ENCODE measurements around the gene ERH.

The ERH gene

DNA sequence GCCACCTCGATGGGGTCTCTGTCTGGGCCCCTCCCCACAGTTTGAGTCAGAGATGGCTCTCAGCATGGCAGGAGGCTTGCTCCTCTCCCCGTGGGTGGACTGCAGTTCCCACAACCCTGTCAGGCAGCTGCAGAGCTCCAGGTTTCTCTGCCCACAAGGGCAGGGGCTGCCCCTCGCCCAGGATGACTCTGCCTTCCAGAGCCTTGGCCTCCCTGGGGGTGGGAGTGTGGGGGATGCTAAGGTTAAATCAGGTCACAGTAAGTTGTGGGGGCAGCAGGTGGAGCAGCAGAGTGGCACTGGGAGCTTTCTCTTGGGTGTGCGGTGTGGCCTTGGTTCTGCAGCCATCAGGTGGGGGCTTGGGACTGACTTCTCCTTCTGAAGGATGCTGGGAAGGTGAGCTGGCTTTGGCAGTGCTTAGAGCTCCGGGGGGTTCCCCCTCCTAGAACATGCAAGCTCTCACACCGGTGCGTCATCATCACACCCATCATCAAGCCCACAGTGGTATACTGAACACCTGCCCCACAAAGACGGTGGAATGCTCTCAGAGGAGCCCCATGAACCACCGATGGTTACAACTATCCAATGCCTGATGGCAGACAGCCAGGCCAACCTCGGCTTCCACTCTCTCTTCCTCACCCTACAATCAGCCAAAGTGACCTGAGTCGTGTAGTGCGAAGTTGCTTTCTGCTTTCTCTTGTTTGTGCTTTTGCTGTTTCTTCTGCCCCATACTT lies 39.7 kb downstream of the ERH start:
- TF ChIP-seq FOXM1 (IDR thresholded peaks at IDR 0.05; ENCODE audit: borderline replicate concordance) = no peak
- TF ChIP-seq ARNT (IDR thresholded peaks at IDR 0.05) = no peak
- no peak for TF ChIP-seq TARDBP (IDR thresholded peaks at IDR 0.05)
- no peak for TF ChIP-seq NFRKB (IDR thresholded peaks at IDR 0.05)
- no peak for TF ChIP-seq BHLHE40 (IDR thresholded peaks at IDR 0.05; ENCODE audit: borderline replicate concordance)
- TF ChIP-seq SUZ12 (IDR thresholded peaks at IDR 0.05) = no peak
- no peak for TF ChIP-seq FOXK2 (IDR thresholded peaks at IDR 0.05)
- no peak for TF ChIP-seq HDGF (IDR thresholded peaks at IDR 0.05; ENCODE audit: borderline replicate concordance)
- TF ChIP-seq L3MBTL2 (conservative IDR thresholded peaks at IDR 0.05) = no peak
- TF ChIP-seq ELF4 (IDR thresholded peaks at IDR 0.05) = no peak
- TF ChIP-seq, protein P1, sequence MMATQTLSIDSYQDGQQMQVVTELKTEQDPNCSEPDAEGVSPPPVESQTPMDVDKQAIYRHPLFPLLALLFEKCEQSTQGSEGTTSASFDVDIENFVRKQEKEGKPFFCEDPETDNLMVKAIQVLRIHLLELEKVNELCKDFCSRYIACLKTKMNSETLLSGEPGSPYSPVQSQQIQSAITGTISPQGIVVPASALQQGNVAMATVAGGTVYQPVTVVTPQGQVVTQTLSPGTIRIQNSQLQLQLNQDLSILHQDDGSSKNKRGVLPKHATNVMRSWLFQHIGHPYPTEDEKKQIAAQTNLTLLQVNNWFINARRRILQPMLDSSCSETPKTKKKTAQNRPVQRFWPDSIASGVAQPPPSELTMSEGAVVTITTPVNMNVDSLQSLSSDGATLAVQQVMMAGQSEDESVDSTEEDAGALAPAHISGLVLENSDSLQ (IDR thresholded peaks at IDR 0.05) = no peak
- no peak for TF ChIP-seq LEF1 (IDR thresholded peaks at IDR 0.05; ENCODE audit: borderline replicate concordance)
- no peak for TF ChIP-seq FOXA1 (IDR thresholded peaks at IDR 0.05)
- ChIA-PET CTCF (interaction anchor here (1.8 kb wide), 1 partner anchor 12 kb away, joined by 9 read pairs; no protein-coding TSS in a partner anchor), POLR2A (interaction anchor here (0.6 to 1.7 kb wide), 2 partner anchors 40 to 99 kb away, joined by 3 to 5 read pairs; partner anchors contain the start of genes ERH, GALNT16 and SLC39A9)
- no peak for DNase-seq (ENCODE audit: extremely low spot score)

DNA sequence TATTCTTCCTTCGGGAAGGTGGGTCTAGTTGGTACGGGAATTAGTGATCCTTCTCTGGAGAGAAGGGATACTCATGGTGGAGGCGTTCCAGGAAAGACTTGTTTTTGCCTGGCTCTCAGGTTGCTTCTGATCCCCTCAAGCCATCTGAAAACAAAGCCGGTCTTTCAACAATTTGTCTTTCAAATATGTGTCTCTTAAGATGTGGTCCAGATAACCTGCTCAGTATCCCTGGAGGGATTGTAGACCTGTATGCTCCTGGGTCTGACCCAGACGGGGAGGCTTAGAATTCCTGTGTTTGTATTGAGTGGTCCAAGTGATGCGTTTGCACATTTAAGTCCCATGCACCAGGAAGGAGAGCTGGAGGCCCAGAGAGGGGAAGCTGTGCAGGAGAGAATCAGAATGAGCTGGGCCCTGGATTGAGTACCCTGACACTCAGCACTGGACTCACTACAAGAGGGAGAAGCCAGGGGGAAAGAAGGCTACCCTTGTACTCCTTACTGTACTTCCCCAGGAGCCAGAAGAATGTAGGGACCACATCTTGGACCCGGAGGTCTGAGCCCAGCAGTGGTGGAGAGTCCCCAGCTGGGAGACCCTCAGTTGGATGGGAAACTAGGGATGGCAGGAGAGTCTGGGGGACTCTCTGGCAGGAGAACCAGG lies 40.4 kb downstream of the ERH start:
- no peak for TF ChIP-seq LEF1 (IDR thresholded peaks at IDR 0.05; ENCODE audit: borderline replicate concordance)
- TF ChIP-seq SUZ12 (IDR thresholded peaks at IDR 0.05) = no peak
- TF ChIP-seq L3MBTL2 (conservative IDR thresholded peaks at IDR 0.05) = no peak
- TF ChIP-seq, protein P1 (IDR thresholded peaks at IDR 0.05) = no peak
- no peak for TF ChIP-seq BHLHE40 (IDR thresholded peaks at IDR 0.05; ENCODE audit: borderline replicate concordance)
- no peak for TF ChIP-seq FOXA1 (IDR thresholded peaks at IDR 0.05)
- TF ChIP-seq ELF4 (IDR thresholded peaks at IDR 0.05) = no peak
- TF ChIP-seq TARDBP (IDR thresholded peaks at IDR 0.05) = no peak
- TF ChIP-seq FOXM1 (IDR thresholded peaks at IDR 0.05; ENCODE audit: borderline replicate concordance) = no peak
- TF ChIP-seq FOXK2 (IDR thresholded peaks at IDR 0.05) = no peak
- no peak for TF ChIP-seq HDGF (IDR thresholded peaks at IDR 0.05; ENCODE audit: borderline replicate concordance)
- TF ChIP-seq SP1 (IDR thresholded peaks at IDR 0.05) = no peak
- TF ChIP-seq ARNT (IDR thresholded peaks at IDR 0.05) = no peak
- TF ChIP-seq ZNF384 (IDR thresholded peaks at IDR 0.05) = no peak
- no peak for TF ChIP-seq CTBP1 (IDR thresholded peaks at IDR 0.05; ENCODE audit: borderline replicate concordance)
- TF ChIP-seq NFRKB (IDR thresholded peaks at IDR 0.05) = no peak
- CTCF ChIA-PET = interaction anchor here (1.8 kb wide), 1 partner anchor 11 kb away, joined by 9 read pairs; no protein-coding TSS in a partner anchor
- POLR2A ChIA-PET = interaction anchor here (1.7 kb wide), 1 partner anchor 98 kb away, joined by 5 read pairs; the partner anchor contains the start of gene GALNT16
- DNase-seq (ENCODE audit: extremely low spot score) = no peak

DNA sequence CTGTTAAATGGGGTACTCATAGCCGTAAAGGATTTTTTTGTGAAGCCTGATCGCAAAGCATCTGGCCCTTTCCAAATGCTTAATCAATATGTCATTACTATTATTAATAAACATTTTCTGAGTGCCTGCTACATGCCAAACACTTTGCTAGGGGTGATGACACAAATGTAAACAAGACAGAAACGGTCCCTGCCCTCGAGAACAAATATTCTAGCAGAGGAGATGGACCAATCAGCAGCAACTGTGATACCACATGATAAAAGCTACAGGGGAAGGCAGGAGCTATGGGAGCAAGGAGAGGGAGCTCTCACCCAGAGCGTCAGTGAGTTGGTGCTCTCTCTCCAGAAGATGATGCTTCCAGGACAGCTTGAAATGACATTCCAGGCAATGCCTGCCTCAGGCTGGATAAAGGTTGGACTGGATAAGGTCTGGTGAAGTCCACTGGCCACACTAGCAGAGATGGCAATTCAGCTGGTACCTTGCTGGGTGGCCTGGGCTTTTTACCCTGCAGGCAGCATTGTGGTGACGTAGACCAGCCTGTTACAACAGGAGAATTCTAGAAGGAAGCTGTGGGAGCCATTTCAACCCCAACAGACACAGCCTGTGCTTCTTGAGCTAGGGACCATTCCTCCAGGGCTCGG lies 41.1 kb downstream of the ERH start:
- POLR2A ChIA-PET = interaction anchor here (1.7 kb wide), 1 partner anchor 97 kb away, joined by 5 read pairs; the partner anchor contains the start of gene GALNT16
- CTCF ChIA-PET = interaction anchor here (1.8 kb wide), 1 partner anchor 10 kb away, joined by 9 read pairs; no protein-coding TSS in a partner anchor
- DNase-seq (ENCODE audit: extremely low spot score) = no peak
- TF ChIP-seq SUZ12 (IDR thresholded peaks at IDR 0.05) (no peak), SP1 (IDR thresholded peaks at IDR 0.05) (no peak), HDGF (IDR thresholded peaks at IDR 0.05; ENCODE audit: borderline replicate concordance) (no peak), FOXK2 (IDR thresholded peaks at IDR 0.05) (no peak), CTBP1 (IDR thresholded peaks at IDR 0.05; ENCODE audit: borderline replicate concordance) (no peak), ARNT (IDR thresholded peaks at IDR 0.05) (no peak)

DNA sequence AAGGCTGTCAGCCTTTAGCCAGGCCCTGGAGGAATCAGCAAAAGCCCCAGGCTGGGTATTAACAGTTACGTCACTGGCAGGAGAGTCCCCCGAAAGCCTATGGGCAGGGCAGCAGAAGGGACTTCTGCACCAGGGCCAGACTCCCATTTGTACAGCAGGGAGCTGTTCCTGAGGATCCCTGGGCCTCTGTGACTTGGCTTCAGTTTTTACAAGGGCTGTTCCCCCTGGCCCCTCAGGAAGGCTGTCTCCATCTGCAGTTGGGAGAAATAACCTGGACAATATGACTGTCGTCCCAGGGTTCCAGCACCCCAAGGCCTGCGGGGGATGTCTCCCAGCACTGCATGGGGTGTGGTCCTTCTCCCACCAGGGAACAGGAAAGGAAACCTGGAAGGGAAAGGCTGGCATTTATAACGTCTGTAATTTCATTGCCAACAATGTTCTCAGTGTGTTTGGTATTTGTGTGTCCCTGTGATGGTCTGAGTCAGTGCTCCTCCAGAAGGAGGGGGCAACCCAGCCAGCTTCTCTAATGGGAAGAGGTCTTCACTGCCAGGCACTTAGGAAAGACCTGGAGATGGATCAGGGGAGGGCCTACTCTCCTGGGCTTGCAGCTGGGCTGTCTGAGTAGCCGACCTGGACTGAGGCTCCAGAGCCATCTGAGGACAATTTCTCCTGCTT lies 42.4 kb downstream of the ERH start:
- DNase-seq (ENCODE audit: extremely low spot score) = no peak
- TF ChIP-seq BHLHE40 (IDR thresholded peaks at IDR 0.05; ENCODE audit: borderline replicate concordance) = no peak
- no peak for TF ChIP-seq ARNT (IDR thresholded peaks at IDR 0.05)
- TF ChIP-seq ELF4 (IDR thresholded peaks at IDR 0.05) = no peak
- TF ChIP-seq CTBP1 (IDR thresholded peaks at IDR 0.05; ENCODE audit: borderline replicate concordance) = no peak
- TF ChIP-seq FOXM1 (IDR thresholded peaks at IDR 0.05; ENCODE audit: borderline replicate concordance) = no peak
- no peak for TF ChIP-seq FOXK2 (IDR thresholded peaks at IDR 0.05)
- TF ChIP-seq HDGF (IDR thresholded peaks at IDR 0.05; ENCODE audit: borderline replicate concordance) = no peak
- no peak for TF ChIP-seq SP1 (IDR thresholded peaks at IDR 0.05)
- TF ChIP-seq ZNF384 (IDR thresholded peaks at IDR 0.05) = no peak
- no peak for TF ChIP-seq LEF1 (IDR thresholded peaks at IDR 0.05; ENCODE audit: borderline replicate concordance)
- no peak for TF ChIP-seq NFRKB (IDR thresholded peaks at IDR 0.05)
- TF ChIP-seq FOXA1 (IDR thresholded peaks at IDR 0.05) = no peak
- TF ChIP-seq L3MBTL2 (conservative IDR thresholded peaks at IDR 0.05) = no peak
- no peak for TF ChIP-seq TARDBP (IDR thresholded peaks at IDR 0.05)
- TF ChIP-seq, protein P1 (IDR thresholded peaks at IDR 0.05) = no peak
- no peak for TF ChIP-seq SUZ12 (IDR thresholded peaks at IDR 0.05)
- ChIA-PET POLR2A (interaction anchor here (0.6 kb wide), 1 partner anchor 1552 kb away, joined by 3 read pairs; no protein-coding TSS in a partner anchor), CTCF (no interaction called here)

Data from HEK293T (cell line).